Endothelial cell of umbilical vein (primary cell): Measurements from ENCODE around the gene ADAMTS12.

Experiments used
- CTCF ChIP-seq, 2 donors: IDR thresholded peaks; 1 replicate in 1 of 2; 2 replicates in 1 of 2; pipeline ENCODE4 v1.5.1; 2011; ENCODE audit warnings: low read length in 2 of 2, mild to moderate bottlenecking in 2 of 2, moderate library complexity in 2 of 2, control low read depth in 1 of 2, inconsistent platforms in 1 of 2, low read depth in 1 of 2; ENCODE audit not compliant: insufficient read depth in 1 of 2; ENCODE audit errors: extremely low read depth in 1 of 2
- MYC ChIP-seq: IDR thresholded peaks from one replicate; pipeline ENCODE4 v1.6.1; 2011; ENCODE audit warnings: mild to moderate bottlenecking, low read depth, low read length

- TF ChIP-seq CTCF (IDR thresholded peaks at IDR 0.05; ENCODE audit: extremely low read depth in 1 of 2, insufficient read depth in 1 of 2, low read depth in 1 of 2, low read length in 2 of 2) (no peak), MYC (no peak)
These were observed 270.3 kb downstream of the ADAMTS12 start for GRCh38 chr5:33621514-33621913.
